SKM-1 (cell line): ENCODE measurements around the gene PHF24.
"Not testable (repeated sequence)": the region's sequence is repeated elsewhere in the genome, so short reads cannot be mapped to it uniquely, and the experiment has no call there.

Source experiments
- DNase-seq: peaks from one replicate; lab custom pipeline; 2025; ENCODE audit not compliant: unreplicated experiment; lab: John Stamatoyannopoulos, UW

The PHF24 gene

GRCh38 chr9:34957492-34958410, at the start of gene PHF24:
Gene PHF24, plus strand, starts transcription at chr9:34958285. Its CDS starts 13,014 bp downstream, at chr9:34971299.
- DNase-seq: no peak

- no peak for DNase-seq
Observed at GRCh38 chr9:34927061-34927460, 31.0 kb upstream of the PHF24 start.

- no peak for DNase-seq
Observed at GRCh38 chr9:34928921-34929320, 29.2 kb upstream of the PHF24 start.

GRCh38 chr9:34929506-34930102, 28.5 kb upstream of the PHF24 start:
- peak; percentile 42 for DNase-seq

GRCh38 chr9:34939989-34940388, 18.1 kb upstream of the PHF24 start:
- not testable (repeated sequence) for DNase-seq

GRCh38 chr9:34948451-34948850, 9.6 kb upstream of the PHF24 start:
- no peak for DNase-seq

GRCh38 chr9:34954225-34954624, 3.9 kb upstream of the PHF24 start:
- DNase-seq: no peak

GRCh38 chr9:34956066-34956465, 2.0 kb upstream of the PHF24 start:
- DNase-seq: not testable (repeated sequence)

- no peak for DNase-seq
Observed at GRCh38 chr9:34956648-34957047, 1.4 kb upstream of the PHF24 start.

- DNase-seq: no peak
Observed at GRCh38 chr9:34958411-34958982, 412 bp downstream of the PHF24 start.

GRCh38 chr9:34959461-34959860, 1.4 kb downstream of the PHF24 start:
- no peak for DNase-seq

GRCh38 chr9:34961574-34962490, 3.7 kb downstream of the PHF24 start:
- DNase-seq: no peak

- DNase-seq: no peak
Observed at GRCh38 chr9:34962546-34962945, 4.5 kb downstream of the PHF24 start.

- no peak for DNase-seq
Observed at GRCh38 chr9:34963552-34963951, 5.5 kb downstream of the PHF24 start.

GRCh38 chr9:34964458-34964857, 6.4 kb downstream of the PHF24 start:
- DNase-seq: no peak

GRCh38 chr9:34971146-34971811, 13.2 kb downstream of the PHF24 start:
- no peak for DNase-seq

GRCh38 chr9:34974664-34975063, 16.6 kb downstream of the PHF24 start:
- no peak for DNase-seq

- DNase-seq: no peak
Observed at GRCh38 chr9:34976441-34976840, 18.4 kb downstream of the PHF24 start.

GRCh38 chr9:34976992-34977391, 18.9 kb downstream of the PHF24 start:
- no peak for DNase-seq

GRCh38 chr9:34980181-34980761, 22.2 kb downstream of the PHF24 start:
- DNase-seq: no peak
